Effector CD8-positive, alpha-beta T cell (primary cell): ENCODE results near the gene CACNA1C.

Source experiments
- DNase-seq: peaks from one replicate; lab custom pipeline; 2025; lab: John Stamatoyannopoulos, UW

CACNA1C gene

DNA sequence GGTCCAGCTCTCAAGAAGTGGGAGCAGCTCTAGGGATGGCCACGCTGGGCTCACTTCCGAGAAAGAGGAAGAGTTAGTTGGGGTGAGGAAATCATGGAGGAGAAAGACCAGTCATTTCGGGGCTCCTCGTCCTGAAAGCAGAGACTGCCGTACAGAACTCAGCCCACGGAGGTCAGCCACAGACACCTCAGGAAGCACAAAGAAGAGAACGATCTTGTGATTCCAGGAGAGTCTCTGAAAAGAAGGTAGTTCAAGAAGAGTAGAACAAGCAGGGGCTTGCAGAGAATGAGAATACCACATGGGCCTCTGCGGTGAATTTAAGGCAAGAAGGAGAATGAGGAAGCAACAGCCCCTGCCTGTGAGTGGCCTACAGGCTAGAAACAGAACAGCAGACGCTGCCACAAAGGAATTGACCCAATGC, 311.9 kb downstream of the CACNA1C start:
- no peak for DNase-seq

DNA sequence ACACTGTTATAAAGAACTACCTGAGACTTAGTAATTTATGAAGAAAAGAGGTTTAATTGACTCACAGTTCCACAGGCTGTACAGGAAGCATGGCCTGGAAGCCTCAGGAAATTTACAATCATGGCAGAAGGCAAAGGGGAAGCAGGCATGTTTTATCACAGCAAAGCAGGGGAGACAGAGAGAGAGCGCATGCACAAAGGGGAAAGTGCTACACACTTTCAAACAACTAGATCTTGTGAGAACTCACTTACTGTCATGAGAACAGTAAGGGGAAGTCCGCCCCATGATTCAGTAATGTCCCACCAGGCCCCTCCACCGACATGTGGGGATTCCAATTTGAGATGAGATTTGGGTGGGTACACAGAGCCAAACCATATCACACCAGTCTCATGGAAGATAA, 313.9 kb downstream of the CACNA1C start:
- no peak for DNase-seq

GRCh38 chr12:2372178-2372577, 319.4 kb downstream of the CACNA1C start:
- DNase-seq: no peak

DNA sequence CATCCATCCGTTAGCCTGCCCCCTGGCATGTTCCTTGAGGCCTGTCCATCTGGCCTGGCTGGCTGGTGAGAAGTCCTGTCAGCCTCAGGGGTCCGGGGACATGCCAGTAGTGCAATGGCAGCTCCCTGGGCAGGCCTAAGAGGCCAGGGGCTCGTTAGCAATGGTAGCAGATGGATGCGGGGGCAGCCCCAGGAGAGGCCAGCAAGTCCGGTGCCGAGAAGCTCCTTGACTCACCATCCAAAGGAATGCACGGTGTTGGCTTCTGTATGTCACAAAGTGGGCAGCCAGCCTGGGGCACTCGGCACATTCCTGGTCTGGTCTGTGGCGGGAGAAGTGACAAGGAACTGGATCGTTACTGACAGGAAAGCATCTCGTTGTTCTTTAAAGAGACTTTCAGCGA, 319.9 kb downstream of the CACNA1C start:
- DNase-seq: no peak

- DNase-seq: no peak
These were observed 320.5 kb downstream of the CACNA1C start for GRCh38 chr12:2373307-2373706.

DNA sequence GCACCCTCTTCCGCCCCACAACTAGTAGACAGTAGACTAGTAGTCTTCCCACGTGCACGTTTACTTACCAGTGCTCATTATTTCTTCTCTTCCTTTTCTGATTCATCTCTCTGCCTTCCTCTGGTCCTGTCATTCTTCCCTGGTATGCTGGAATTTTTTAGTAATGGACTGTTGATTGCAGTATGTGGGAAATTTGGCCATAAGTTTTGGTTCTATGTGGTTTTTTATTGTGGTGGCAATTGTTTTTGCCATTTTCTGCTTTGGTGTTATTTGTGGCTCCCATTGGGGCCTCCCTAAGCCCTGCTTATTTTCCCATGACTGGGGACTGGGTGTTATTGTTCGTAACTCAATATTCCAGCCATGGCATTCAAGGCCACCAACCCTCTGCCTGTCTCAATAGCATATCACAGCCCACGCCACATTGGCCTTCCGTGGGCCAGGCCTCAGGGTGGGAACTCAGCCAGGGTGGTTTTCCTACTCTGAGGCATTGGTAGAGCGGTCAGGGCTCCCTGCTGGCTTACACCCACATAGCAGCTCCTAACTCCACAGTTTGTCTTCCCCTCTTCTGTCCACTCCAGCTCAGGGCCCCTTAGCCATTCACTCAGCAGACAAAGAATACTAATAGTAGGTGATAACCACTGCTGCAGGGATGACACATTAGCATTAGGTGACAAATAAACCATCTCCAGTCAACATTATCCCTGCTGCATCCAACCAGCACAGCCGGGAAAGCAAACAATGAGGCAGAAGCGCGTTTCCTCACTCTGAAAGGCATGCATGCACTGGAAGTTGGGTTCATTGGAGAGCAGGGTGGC, 321.5 kb downstream of the CACNA1C start:
- no peak for DNase-seq

- DNase-seq: no peak
These were observed 323.1 kb downstream of the CACNA1C start for GRCh38 chr12:2375871-2376270.

DNA sequence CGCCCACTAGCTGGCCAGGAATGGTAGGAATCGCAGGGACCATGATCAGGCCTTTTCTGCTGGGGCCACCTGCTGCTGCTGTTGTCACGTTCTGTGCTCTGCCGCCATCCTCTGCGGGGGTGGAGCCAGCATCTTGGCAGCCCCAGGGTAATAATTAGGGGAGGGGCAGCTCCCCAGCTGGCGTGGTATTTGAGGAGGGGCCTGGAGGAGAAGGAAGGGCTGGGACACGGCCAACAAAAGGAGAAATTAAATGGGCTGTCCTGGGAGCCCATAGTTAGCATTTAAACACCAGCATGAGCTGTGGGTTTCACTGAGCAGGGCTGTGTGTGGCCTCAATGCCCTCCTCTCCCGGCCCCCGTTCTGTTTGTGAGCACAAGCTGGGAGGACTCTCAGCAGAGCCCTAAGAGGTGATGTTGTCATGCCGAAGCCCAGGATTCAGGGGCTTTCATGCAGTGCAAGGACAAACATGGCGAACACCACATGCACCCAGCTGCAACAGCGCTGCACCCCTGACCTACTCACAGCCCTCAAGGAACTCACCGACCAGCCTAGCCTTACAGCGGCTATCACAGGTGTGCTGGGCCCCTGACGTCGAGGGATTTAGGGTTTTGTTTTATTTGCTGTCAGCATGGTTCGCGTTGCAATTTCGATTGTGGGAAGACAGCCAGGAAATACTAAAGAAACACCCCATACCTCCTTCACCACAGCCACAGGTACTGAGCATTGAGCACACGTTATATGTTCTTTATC, 324.3 kb downstream of the CACNA1C start:
- DNase-seq: no peak

- no peak for DNase-seq
These were observed 326.1 kb downstream of the CACNA1C start for GRCh38 chr12:2378835-2379330.

DNA sequence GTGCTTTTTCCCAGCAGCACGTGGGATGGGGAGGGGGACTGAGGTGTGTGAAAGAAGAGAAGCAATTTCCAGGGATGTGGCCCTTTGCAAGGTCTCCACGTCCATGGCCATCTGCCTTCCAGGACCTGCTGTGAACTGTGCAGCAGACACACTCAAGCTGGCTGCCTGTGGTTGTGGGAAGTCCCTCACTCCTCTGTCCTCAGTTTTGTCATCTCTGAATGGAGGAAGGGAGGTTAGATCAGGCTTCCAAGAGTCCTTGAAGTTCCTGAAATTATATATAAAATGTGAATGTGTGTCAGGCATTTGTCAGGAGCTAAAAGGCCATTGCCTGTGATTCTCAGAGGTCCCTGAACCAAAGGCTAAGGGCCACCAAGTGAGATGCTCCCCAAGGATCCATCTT, 328.2 kb downstream of the CACNA1C start:
- DNase-seq: no peak

GRCh38 chr12:2382370-2383155, 329.8 kb downstream of the CACNA1C start:
- DNase-seq: no peak

DNA sequence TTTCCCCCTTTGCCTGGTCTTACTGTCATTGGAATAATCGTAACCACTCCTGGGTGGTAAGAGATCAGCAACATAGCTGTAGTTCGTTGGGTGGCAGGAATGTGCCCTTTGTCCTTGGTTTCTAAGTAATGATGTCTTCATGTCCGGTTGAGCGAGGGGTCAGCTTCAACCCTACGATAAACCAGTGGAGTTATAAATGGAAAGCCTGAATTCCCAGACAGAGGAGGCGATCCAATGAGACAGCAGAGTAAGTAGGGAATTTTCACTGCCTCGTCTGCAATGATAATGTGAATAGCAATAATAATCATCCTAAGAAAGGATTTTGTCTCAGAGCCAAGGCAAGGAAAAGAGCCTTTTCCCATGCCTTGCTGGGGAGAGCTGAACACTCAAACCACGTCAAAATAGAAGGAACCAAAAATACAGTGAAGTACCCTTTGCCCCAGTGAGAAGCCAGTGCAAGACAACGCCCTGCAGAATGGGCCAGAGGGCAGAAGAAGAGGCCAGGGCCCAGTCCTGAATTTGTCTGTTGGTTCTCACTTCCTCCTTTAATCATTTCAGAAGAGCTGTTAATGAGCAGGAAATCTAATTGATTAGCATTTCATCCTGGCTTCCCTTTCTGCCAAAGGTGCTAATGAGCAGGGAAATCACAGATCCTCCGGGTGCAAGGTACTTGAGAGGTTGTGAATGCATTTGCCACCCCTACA, 330.7 kb downstream of the CACNA1C start:
- no peak for DNase-seq

GRCh38 chr12:2384029-2384386, 331.2 kb downstream of the CACNA1C start:
- DNase-seq: no peak

DNA sequence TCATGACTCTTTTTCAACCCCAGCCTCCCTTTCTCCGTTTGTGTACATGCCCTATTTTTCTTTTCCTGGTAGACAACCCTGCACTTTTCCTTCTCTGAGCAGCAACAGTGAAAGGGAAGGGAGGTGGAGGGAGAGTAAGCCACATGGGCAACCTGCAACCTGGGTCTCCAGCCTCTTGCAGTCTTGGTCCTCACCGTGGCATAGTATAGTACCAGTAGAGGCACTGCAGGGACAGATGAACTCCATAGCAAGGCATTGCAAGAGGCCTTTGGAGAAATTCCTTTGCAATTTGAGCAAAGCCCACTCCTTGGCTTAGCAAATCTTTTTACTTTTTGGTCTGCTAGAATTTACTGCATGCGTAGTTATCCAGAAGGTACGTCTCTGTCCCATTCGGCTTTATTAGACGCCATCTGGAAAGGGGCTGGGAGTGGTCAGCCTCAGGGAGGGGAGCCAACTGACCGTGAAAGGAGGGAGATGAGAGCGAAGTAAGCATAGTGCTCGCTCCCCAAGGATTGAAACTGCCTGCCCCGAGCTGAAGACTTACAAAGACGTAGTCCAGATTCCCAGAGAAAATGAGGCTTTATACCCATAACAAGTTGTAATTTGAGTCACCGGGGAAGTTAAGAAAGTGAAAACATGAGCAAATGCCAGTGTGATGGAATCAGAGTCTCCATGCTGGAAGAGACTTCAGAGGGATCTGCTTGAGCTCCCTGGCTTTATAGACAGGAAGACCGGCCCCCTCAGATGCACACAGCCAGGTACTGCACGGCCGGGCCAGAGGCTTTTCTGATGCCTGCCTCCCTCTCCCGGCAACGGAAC, 332.0 kb downstream of the CACNA1C start:
- DNase-seq: no peak

DNA sequence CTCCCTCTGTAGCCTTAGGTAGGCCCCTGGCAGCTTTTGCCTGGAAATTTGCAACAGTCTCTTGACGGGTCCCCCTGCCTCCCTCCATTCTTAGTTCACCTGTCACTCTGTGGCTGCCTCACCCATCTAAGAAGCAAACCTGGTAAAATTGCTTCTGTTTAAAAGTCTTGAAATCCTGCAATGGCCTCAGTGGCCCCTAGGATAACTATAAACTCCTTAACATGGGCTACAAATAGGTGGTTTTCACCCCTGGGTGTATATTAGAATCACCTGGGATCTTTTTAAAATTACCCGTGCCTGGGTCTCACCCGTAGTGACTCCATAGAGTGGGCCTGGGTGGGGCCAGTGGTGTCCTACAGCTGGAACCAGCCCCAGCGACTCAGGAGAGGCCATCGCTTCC, 332.7 kb downstream of the CACNA1C start:
- DNase-seq: no peak

GRCh38 chr12:2386566-2386965, 333.8 kb downstream of the CACNA1C start:
- DNase-seq: no peak

GRCh38 chr12:2387103-2387834, 334.5 kb downstream of the CACNA1C start:
- no peak for DNase-seq

GRCh38 chr12:2389079-2389790, 336.4 kb downstream of the CACNA1C start:
- no peak for DNase-seq

- no peak for DNase-seq
These were observed 337.3 kb downstream of the CACNA1C start for GRCh38 chr12:2390133-2390532.
